NOMO-1 (cell line): Measurements from ENCODE around the gene CCDC83.

Experiments
- DNase-seq, 2 experiments: peaks; one replicate each; lab custom pipeline; 2025; ENCODE audit not compliant: unreplicated experiment in 2 of 2; lab: John Stamatoyannopoulos, UW

The CCDC83 gene

DNA sequence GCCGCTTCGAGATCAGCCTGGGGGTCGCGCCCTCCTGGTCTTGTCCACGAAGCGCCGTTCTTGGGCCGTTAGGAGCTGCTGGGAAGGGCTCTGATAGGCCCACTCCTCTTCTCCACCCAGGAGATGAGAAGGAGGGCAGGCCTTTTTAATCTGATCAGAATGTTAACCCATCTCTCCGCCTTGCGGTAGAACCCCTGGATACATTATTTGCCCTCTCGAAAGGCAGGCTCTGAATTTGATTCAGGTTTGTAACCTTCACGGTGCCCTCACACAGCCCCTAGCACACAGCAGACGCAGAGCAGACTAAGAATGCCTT is at the start of gene CCDC83:
TSS of gene CCDC83 (plus strand) at position 43 of the 316 bp plus-strand sequence. CDS start 9,741 bp downstream, outside the sequence.
- no peak for DNase-seq

DNA sequence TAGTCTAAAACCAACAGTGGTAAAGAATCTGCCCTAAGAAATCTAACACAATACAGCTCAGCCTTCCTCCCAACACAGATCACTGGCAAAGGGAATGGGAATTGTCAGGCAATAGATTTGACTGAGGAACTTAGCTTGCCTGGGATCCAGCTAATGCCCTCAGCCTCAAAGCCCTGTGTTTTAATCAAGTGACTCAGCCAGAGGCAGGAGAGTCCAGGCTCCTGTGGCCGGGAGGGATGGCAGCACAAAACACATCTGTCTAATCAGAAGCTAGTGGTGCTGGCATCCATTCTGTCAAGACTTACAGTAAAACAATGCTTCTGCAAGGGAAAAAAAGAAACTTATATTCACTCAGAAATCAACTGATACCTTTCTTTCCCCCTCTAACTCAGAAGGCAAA is 49.8 kb upstream of the CCDC83 start:
- DNase-seq: no peak

DNA sequence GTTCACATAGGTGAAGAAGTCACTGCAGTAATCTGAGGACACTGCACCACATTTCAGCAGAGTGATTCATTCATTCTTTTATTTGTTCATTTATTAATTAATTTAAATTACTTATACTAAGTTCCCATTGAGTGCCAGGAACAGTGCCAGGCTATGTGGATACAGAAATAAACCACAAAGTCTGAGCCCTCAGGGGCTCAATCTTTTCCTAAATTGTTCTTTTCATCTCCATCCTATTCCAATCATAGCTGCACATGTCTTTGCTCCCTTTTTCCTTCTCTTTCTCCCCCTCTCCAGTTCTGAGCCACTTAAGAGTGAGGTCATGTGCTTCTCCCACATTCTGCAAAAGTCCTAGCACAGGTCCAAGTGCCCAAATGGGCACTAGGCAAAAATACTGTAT is 49.2 kb upstream of the CCDC83 start:
- DNase-seq: no peak

DNA sequence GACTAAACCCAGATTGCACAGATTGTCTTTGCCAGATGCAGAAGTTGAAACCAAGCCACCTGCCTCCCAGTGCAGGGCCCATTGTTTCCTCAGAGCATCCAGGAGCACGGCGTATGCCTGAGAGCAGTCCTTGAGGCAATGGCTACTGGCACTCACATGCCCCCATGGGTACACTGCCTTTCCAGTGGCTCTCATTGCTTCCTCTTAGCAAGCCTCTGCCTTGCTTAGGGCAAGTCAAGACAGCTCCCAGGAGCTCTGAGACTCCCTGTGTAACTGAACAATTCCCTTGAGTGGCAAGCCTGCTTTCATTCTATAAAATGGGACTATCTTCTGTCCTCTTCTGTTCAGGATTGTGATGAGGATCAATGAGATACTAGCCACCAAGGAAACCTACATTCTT is 48.3 kb upstream of the CCDC83 start:
- DNase-seq: no peak

DNA sequence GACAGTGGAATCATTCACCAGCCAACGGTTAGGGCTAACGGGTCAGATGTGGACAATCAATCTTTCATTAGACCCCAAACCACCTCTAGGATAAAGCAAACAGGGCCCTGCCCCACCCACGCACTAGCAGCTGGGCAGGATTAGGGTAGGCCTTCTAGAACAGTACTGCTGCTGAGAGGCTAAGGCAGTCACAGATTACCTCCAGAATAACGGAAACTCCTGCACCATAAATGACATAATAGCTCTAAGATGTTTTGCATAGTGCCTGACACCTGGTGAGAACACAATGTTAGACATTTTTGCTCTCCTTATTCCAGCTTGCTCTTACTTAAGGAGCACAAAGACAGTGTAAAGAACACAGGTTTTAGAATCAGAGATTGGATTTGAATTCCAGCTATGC is 46.0 kb upstream of the CCDC83 start:
- DNase-seq: no peak

DNA sequence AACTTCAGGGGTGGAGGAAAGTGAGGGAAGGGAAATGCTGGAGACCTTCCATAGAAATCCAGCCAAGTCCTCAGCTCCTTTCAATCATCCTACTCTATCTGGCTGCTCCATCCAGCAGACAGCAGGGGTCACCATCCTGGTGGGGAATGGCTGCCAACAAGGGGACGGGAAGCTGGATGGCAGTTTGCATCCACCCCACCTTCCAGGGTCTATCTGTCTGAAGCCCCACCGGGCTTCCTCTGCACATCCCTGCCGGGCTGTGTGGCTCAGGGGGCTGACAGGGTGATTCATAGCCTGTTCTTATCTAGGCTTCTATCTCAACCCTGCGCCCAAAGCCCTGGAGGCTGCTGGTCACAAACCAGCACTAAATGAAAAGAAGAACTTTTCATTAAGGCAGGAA is 45.3 kb upstream of the CCDC83 start:
- DNase-seq: no peak

DNA sequence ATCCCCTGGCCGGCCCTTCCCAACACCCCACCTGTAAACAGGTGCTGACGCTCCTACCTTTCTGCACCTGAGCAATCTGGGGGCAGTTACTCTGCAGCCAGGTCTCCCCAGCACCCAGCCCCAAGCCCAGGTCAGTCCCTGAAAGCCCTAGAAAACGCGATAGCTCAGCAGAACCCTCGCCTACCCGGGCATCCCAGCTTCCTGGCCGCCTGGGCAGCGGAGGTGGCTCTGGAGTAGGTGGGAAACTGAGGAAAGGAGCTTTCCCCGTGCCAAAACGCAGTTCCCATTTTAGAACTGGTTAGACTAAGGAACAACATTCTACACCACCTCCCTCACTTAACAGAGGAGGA is 44.7 kb upstream of the CCDC83 start:
- DNase-seq: no peak

DNA sequence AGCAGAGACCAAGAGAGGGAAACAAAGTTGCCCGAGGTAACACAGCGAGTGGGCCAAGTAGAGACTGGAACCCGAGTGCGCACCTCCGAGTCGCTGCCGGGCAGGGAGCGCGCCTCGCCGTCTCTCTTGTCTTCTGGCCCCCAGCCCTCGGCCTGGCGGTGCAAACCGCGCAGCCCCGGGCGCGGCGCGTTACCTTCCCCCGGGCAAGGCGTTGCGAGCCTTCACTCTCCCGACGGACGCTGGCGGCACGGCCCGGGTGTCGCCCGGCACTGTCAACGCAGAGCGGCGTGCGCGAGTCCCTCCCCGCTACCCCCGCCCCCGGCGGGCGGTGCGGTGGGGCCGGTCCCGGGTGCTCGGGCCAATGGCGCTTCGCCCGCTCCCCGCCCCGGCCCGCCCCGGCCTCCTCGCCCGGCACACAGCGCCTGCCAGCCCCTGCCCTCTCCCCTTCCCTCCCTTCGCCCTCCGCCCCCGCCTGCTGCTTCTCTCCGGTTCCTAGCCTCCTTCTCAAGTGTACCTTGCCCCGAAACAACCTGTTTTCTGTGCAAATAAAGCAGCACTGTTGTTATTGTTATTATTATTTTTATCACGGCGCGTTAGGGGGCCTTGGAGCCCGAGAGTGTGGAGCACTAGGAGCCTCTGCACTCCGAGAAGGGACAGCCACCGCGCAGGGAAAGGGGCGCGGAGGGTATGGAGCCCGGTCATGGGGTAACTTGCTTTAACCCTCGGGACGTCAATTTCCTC is 44.1 kb upstream of the CCDC83 start, which contains the start of gene SYTL2:
TSS of gene SYTL2 (minus strand) at position 271 of the 741 bp plus-strand sequence. CDS start 53,416 bp downstream, outside the sequence.
- DNase-seq: peak; percentile 37 to 50

DNA sequence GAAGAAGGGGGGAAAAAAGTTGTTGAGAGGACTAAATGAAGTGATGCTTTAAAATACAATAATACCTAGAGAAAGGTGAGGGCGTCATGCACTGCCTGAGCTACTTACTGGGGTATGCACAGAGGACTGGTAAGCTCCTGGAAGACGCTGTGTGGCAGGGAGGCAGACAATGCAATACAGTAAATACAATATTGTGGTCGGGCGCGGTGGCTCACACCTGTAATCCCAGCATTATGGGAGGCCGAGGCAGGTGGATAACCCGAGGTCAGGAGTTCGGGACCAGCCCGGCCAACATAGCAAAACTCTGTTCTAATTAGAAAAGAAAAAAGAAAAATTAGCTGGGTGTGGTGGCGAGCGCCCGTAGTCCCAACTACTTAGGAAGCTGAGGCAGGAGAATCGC is 43.6 kb upstream of the CCDC83 start:
- DNase-seq: no peak

DNA sequence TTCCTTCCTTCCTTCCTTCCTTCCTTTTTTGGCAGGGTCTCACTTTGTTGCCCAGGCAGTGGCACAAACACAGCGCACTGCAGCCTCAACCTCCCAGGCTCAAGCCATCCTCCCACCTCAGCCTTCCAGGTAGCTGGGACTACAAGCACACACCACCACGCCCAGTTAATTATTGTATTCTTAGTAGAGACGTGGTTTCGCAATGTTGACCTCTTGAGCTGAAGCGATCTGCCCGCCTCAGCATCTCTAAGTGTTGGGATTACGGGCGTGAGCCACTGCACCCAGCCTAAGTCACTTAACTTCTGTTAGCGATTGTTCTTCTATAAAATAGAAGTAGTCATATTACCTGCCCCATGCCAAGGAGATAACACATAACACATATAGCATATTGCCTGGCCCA is 41.5 kb upstream of the CCDC83 start:
- DNase-seq: peak in 1 of 2 experiments; percentile 7

DNA sequence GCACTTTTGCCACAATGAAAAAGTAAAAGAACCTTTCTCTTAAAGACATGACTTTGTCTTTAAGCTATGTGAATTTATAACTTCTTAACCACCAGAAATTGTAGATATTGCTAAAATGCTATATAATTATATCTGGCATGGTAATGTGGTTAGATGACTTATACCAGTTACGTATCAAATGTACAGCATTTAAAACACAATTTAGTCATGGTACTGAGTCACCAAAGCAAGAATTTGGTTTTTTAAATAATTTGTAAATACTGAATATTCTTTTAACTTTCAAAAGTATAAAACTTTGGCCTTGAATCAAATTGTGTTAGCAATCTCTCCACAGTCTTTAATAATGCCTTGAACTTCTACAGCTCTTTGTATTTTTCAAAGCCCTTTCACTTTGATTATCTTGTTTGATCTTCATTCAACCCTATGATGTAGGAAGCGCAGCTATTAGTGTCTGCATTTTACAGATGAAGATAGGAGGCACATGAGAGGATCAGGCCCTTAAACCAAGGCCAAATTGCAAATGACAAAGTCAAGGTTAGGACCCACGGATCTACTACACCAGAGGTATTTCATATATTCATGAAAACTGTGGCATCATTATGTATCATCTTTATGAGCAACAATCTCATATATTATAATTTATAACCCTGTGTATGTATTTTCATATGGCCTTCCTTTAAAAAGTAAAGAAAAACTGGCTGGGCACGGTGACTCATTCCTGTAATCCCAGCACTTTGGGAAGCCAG is 39.8 kb upstream of the CCDC83 start:
- no peak for DNase-seq

DNA sequence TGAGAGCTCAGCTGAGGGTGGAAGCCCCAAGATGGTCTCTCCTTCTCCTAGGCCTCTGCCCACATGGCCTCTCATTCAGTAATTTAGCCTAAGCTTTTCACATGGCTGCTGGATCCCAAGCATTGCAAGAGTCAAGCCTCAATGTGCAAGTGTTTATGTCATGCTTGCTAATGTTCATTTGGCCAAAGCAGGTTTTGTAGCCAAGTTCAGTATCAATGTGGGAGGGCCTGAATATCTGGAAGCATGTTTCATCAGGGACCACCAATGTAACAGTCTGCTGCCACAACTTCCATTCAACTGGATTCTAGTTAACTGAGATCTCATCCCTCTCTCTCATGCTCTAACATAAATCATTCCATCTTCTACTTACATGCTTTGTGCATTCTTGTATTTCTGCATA is 35.7 kb upstream of the CCDC83 start:
- no peak for DNase-seq

DNA sequence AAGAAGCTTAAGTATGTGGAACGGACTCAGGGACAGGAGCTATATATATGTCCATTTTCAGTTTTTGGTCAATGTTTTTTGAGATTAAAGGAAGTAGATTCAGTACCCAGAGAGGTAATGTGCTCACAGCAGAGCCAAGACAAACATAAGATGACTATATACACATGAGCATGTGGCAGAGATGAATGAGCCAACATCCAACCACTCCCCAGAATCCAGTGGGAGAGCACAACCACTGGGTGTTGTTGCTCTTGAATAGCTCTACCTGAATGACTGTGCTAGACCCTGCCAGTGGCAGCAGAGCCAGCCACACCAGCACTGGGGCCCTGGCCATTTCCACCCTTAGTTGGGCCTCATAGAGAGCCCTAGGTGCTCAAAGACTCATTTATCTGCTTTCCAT is 33.5 kb upstream of the CCDC83 start:
- DNase-seq: no peak

DNA sequence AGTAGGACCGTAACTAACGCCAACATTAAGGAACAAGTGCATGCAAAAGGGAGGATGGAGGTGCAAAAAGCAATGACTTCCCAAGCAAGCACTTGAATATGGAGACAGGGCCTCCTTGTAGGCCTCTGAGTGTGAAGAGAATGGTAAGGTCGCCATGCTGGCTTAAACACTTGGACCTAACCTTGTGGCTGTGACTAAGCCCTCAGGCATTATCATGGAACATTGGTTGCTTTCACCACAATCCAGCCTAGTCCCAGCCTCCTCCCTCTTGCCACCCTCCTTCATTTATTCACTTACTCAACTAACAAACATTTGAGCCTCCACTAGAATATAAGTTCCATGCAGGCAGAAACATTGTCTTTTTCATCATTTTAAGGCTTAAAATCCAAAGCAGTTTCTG is 32.4 kb upstream of the CCDC83 start:
- no peak for DNase-seq

DNA sequence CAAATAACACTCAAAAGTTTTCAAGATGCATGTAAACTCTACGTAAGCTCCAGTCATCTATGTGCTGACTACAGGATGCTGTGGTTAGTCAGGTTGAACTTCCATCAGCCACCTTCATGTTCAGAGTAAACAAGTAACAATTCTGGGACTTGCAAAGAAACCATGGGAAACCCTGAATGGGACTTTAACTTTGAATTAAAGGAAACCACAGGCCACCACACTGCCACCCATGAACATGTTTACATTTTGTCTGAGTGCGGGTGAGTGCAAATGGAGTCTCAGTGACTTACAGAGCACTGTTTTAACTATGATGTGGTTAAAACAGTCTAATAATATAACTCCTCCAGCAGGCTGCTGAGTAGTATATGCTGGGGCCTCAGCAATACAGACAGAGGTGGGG is 31.4 kb upstream of the CCDC83 start:
- no peak for DNase-seq

DNA sequence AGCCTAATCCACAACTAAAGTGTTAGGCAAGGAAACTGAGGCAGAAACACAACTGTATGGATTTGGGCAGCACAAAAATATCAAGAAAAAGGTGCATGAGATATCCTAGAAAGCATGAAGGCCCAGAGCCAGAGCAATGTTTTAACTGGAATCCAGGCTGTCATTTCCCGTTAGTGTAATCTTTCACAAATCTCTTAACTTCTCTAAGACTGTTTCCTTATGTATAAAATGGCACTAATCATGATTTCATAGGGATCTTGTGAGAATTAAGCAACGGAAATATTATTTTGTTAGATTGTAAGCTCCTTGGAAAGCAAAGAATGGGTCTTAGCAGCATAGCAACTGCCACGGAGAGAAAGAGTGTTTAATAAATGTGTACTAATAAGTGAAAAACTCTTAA is 29.6 kb upstream of the CCDC83 start:
- no peak for DNase-seq

DNA sequence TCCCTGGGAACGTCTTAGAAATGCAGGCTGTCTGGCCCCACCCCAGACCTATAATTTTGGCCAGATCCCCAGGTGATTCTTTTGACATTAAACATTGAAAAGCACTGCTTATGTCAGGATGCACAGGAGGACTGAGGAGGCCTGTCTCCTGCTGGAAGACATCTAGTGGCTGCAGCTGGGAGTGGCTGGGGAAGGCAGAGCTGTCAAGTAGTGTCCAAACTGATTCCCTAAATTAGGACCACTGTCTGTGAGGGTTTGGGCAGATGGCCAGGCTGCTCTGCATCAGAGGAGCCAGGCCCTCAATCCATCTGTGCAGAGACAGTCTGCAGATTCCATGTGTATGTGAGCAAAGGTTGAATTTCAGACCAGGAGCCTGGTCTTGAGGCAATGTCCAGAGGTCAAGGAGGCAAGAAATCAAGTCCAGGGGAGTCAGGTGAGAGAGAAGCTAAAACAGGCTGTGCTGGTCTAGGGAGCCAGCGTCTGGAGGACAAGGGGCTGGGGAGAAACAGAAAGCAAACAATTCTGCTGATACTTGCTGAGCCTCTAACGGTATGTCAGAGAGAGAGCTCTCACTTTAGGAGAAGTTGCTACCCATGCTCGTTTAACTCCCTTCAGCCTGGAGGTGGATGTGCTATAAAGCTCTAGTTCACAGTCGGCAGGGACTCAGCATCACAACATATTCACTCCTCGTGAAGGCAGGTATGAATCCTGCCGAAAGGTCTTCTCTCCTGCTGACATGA is 28.9 kb upstream of the CCDC83 start:
- DNase-seq: no peak

DNA sequence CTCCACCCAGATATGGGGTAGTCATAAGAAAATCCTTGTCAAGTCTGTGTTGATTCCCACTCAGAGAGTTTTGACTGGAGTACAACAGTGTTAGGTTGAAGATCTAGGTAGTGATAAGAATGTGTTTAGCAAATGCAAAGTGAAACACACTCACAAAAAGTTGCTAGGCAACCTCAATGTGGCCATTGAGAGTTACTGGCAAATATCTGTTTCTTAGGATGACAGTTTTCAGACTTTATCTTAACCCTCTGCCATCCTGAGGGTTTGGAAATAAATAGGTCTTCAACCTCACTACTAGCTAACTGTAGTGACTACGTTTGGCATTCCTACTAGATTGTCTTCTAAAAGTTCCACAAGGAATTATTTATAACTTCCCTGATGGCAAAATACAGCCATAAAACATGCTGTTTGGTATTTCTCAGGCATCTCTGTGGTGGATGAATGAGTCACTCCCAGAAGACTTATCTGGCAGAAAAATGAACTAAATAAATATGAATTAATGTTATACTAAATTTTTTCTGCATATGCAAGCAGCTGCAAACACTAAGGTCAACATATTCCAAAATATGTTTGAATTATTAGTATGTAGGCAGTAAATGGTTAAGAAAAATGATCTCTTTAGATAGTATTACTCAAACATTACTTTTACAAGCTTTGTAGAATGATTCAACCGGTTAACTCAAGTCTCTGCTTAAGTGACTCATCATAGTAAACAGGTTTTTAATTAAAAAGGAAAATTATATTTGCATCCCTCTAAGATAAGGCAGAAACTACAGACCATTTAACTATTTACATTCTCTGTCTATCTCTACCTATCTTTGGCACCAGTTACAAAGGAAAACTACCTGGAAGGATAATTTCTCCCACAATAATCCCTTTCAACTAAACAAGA is 27.2 kb upstream of the CCDC83 start:
- DNase-seq: no peak

DNA sequence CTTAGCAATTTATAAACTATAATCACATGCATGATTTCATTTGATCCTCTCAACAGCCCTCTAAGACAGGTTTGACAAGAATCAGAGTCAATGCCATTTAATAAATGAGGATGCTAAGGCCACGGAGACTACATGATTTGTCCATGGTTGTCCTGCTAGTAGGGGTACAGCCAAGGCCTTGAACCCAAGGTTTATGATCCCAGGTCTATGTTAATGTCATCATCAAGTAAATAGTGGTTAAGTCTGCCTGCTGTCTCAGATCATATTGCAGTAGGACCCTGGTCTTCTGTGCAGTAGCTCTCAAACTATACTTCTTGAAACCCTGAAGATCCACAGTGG is 26.6 kb upstream of the CCDC83 start:
- DNase-seq: no peak

DNA sequence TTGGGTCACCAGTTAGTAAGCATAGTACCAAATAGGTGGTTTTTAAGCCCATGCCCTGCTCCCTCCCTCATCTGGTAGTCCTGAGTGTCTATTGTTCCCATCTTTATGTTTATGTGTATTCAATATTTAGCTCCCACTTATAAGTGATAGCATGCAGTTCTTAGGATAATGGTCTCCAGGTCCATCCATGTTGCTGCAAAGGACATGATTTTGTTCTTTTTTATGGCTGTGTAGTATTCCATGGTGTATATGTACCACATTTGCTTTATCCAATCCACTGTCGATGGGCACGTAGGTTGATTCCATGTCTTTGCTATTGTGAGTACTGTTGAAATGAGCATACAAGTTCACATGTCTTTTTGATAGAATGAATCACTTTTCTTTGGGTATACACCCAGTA is 26.0 kb upstream of the CCDC83 start:
- no peak for DNase-seq

DNA sequence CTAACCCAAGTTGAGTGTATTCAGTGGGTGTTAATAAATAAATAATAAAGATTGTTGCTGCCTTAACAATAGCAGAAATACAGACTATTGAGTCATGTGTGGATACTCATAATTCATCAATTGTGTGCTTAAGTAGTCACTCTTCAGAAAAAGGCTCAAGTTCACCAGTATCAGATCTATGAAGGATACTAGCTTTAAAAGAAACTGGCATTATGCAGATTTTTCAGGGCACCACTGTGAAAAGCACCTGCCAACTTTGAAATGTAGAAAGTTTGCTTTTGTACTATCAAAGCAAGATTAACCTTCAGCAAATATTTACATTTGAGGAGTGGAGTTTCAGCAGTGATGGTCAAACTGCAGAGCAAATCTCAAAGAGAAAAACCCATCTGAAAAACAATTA is 24.1 kb upstream of the CCDC83 start:
- no peak for DNase-seq
